RCC 7860 (cell line): ENCODE data around the gene MYRIP.

ENCODE experiments used
- DNase-seq: peaks from one replicate; pipeline ENCODE4 v3.0.0-alpha.2; 2015; ENCODE audit warnings: low spot score
- FAIRE-seq: peaks from 2 replicates; lab custom pipeline; 2012; peaks lifted over from hg19 to GRCh38; lab: Jason Lieb, UNC

MYRIP gene

GRCh38 chr3:40172560-40172959, 363.2 kb downstream of the MYRIP start:
- DNase-seq (no peak), FAIRE-seq (no peak)

GRCh38 chr3:40173227-40173721, 363.9 kb downstream of the MYRIP start:
- no peak for FAIRE-seq
- no peak for DNase-seq

GRCh38 chr3:40178012-40178594, 368.7 kb downstream of the MYRIP start:
- no peak for DNase-seq
- no peak for FAIRE-seq

- DNase-seq (peak; percentile 17), FAIRE-seq (no peak)
Observed at GRCh38 chr3:40179016-40179415, 369.6 kb downstream of the MYRIP start.

GRCh38 chr3:40181182-40181581, 371.8 kb downstream of the MYRIP start:
- FAIRE-seq = no peak
- DNase-seq = no peak

- DNase-seq = no peak
- no peak for FAIRE-seq
Observed at GRCh38 chr3:40185029-40185695, 375.8 kb downstream of the MYRIP start.

- no peak for FAIRE-seq
- no peak for DNase-seq
Observed at GRCh38 chr3:40186508-40186907, 377.1 kb downstream of the MYRIP start.

GRCh38 chr3:40187945-40188344, 378.5 kb downstream of the MYRIP start:
- DNase-seq (no peak), FAIRE-seq (no peak)

- no peak for FAIRE-seq
- DNase-seq = no peak
Observed at GRCh38 chr3:40189118-40189517, 379.7 kb downstream of the MYRIP start.

- FAIRE-seq (no peak), DNase-seq (no peak)
Observed at GRCh38 chr3:40190056-40190455, 380.6 kb downstream of the MYRIP start.

GRCh38 chr3:40191251-40191650, 381.8 kb downstream of the MYRIP start:
- no peak for DNase-seq
- no peak for FAIRE-seq

GRCh38 chr3:40191850-40192448, 382.5 kb downstream of the MYRIP start:
- FAIRE-seq (no peak), DNase-seq (peak; percentile 22)

- DNase-seq = no peak
- FAIRE-seq = no peak
Observed at GRCh38 chr3:40192628-40193027, 383.2 kb downstream of the MYRIP start.

GRCh38 chr3:40196966-40197365, 387.6 kb downstream of the MYRIP start:
- no peak for DNase-seq
- no peak for FAIRE-seq

GRCh38 chr3:40200692-40201316, 391.4 kb downstream of the MYRIP start:
- DNase-seq (no peak), FAIRE-seq (no peak)

GRCh38 chr3:40201770-40202169, 392.4 kb downstream of the MYRIP start:
- FAIRE-seq = no peak
- no peak for DNase-seq

GRCh38 chr3:40206522-40206921, 397.1 kb downstream of the MYRIP start:
- FAIRE-seq (no peak), DNase-seq (no peak)

GRCh38 chr3:40207796-40208195, 398.4 kb downstream of the MYRIP start:
- FAIRE-seq (no peak), DNase-seq (no peak)

GRCh38 chr3:40208251-40208650, 398.8 kb downstream of the MYRIP start:
- DNase-seq (no peak), FAIRE-seq (no peak)

GRCh38 chr3:40211579-40211978, 402.2 kb downstream of the MYRIP start:
- DNase-seq (no peak), FAIRE-seq (no peak)

- no peak for DNase-seq
- no peak for FAIRE-seq
Observed at GRCh38 chr3:40213556-40213955, 404.1 kb downstream of the MYRIP start.

- no peak for FAIRE-seq
Observed at GRCh38 chr3:40215015-40215414, 405.6 kb downstream of the MYRIP start.

More at GRCh38 chr3:40215015-40215414, 405.6 kb downstream of the MYRIP start:
- no peak for DNase-seq
